IMR-90 (cell line): ENCODE data around the gene HYAL3.

ENCODE experiments used
- MXI1 ChIP-seq: IDR thresholded peaks from 2 replicates; pipeline ENCODE4 v1.6.1; 2012; ENCODE audit warnings: low read depth, mild to moderate bottlenecking, low read length, moderate library complexity, borderline replicate concordance
- POLR2A ChIP-seq: IDR thresholded peaks from 2 replicates; pipeline ENCODE4 v1.6.1; 2012; ENCODE audit warnings: mild to moderate bottlenecking, low read depth, low read length
- RFX5 ChIP-seq: IDR thresholded peaks from 2 replicates; pipeline ENCODE4 v1.8.0; 2012; ENCODE audit warnings: low read depth, mild to moderate bottlenecking, low read length, moderate library complexity
- SMC3 ChIP-seq: fragments of 150-350 bp; IDR thresholded peaks from 2 replicates; pipeline ENCODE4 v1.6.1; 2016; ENCODE audit warnings: low read depth, mild to moderate bottlenecking, antibody characterized with exemption, low read length, moderate library complexity
- TF ChIP-seq, protein P1 (sequence below): conservative IDR thresholded peaks from 2 replicates; pipeline ENCODE4 v1.5.1; 2012; ENCODE audit warnings: mild to moderate bottlenecking, low read depth, low read length, improper control_type of control experiment
- TF ChIP-seq, protein P2 (sequence below): fragments of 150-350 bp; IDR thresholded peaks from 2 replicates; pipeline ENCODE4 v1.6.1; 2017; ENCODE audit warnings: mild to moderate bottlenecking, antibody characterized with exemption, low read length, low read depth

DNA sequence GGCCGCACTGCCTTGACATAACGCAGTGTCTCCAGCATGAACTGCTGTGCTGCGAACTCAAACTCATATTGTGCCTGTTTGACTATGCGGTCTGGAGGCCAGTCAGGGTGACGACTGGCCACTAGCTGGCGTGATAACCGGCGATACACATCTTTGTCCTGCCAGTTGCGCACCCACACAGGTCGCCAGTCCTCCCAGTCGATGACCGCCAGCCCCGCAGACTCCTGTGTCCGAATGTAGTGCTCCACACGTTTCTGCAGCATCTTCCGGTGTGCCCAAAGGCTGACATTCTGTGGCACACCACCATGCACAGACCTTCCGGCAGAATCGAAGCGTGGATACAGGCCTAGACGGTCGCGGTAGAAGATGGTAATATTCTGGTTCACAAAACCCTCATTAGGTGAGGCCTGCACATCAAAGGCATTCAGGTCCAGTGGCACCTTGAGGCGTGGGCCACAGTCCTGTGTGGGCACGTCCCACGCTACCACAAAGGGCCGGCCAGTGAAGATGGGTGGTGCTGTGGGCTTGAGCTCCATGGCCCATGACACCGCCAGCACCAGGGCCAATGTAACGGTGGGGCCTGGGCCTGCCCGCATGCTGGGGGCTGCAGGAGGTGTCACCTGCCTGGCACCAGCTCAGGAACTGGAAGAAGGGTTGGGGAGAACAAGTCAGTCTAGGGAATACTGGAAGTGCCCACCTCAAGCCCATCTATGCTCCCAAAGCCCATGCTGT, 20.9 kb upstream of the HYAL3 start:
- TF ChIP-seq, protein P1, sequence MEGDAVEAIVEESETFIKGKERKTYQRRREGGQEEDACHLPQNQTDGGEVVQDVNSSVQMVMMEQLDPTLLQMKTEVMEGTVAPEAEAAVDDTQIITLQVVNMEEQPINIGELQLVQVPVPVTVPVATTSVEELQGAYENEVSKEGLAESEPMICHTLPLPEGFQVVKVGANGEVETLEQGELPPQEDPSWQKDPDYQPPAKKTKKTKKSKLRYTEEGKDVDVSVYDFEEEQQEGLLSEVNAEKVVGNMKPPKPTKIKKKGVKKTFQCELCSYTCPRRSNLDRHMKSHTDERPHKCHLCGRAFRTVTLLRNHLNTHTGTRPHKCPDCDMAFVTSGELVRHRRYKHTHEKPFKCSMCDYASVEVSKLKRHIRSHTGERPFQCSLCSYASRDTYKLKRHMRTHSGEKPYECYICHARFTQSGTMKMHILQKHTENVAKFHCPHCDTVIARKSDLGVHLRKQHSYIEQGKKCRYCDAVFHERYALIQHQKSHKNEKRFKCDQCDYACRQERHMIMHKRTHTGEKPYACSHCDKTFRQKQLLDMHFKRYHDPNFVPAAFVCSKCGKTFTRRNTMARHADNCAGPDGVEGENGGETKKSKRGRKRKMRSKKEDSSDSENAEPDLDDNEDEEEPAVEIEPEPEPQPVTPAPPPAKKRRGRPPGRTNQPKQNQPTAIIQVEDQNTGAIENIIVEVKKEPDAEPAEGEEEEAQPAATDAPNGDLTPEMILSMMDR, result no peak
- TF ChIP-seq RFX5, result no peak
- no peak for TF ChIP-seq POLR2A
- TF ChIP-seq, protein P2, sequence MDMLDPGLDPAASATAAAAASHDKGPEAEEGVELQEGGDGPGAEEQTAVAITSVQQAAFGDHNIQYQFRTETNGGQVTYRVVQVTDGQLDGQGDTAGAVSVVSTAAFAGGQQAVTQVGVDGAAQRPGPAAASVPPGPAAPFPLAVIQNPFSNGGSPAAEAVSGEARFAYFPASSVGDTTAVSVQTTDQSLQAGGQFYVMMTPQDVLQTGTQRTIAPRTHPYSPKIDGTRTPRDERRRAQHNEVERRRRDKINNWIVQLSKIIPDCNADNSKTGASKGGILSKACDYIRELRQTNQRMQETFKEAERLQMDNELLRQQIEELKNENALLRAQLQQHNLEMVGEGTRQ, result no peak
- no peak for TF ChIP-seq MXI1
- no peak for TF ChIP-seq SMC3
